Hypothalamus (tissue), 51 donors: ENCODE results near the gene HEATR1.

Source experiments
- DNase-seq, 51 donors: peaks; one replicate each; lab custom pipeline; 2025; lab: John Stamatoyannopoulos, UW

HEATR1 gene

GRCh38 chr1:236548452-236548851 lies 55.9 kb downstream of the HEATR1 start:
- no peak for DNase-seq

- no peak for DNase-seq
Measured at GRCh38 chr1:236545621-236546169, 58.6 kb downstream of the HEATR1 start.

- no peak for DNase-seq
Measured at GRCh38 chr1:236543065-236543669, 61.1 kb downstream of the HEATR1 start.

- DNase-seq, result no peak
Measured at GRCh38 chr1:236541710-236542109, 62.6 kb downstream of the HEATR1 start.

GRCh38 chr1:236540813-236541465 lies 63.4 kb downstream of the HEATR1 start:
- no peak for DNase-seq

- no peak for DNase-seq
Measured at GRCh38 chr1:236536540-236536939, 67.8 kb downstream of the HEATR1 start.

GRCh38 chr1:236535662-236536161 lies 68.6 kb downstream of the HEATR1 start:
- peak in 3 of 51 donors; percentile 4 to 18 (median 5) for DNase-seq

GRCh38 chr1:236535190-236535589 lies 69.1 kb downstream of the HEATR1 start:
- no peak for DNase-seq

GRCh38 chr1:236534151-236534651 lies 70.1 kb downstream of the HEATR1 start:
- DNase-seq, result no peak

- no peak for DNase-seq
Measured at GRCh38 chr1:236532850-236533249, 71.5 kb downstream of the HEATR1 start.

GRCh38 chr1:236530959-236531358 lies 73.4 kb downstream of the HEATR1 start:
- no peak for DNase-seq

- DNase-seq, result no peak
Measured at GRCh38 chr1:236530286-236530685, 74.0 kb downstream of the HEATR1 start.

- DNase-seq, result no peak
Measured at GRCh38 chr1:236526079-236526478, 78.2 kb downstream of the HEATR1 start.

GRCh38 chr1:236524895-236525184 lies 79.5 kb downstream of the HEATR1 start:
- DNase-seq, result peak in 1 of 51 donors; percentile 38

- peak in 31 of 51 donors; percentile 8 to 75 (median 39) for DNase-seq
Measured at GRCh38 chr1:236524142-236524894, 80.0 kb downstream of the HEATR1 start.

- peak; percentile 28 to 86 (median 70) for DNase-seq
Measured at GRCh38 chr1:236523704-236524141, 80.6 kb downstream of the HEATR1 start, which contains the start of gene LGALS8. Gene LGALS8 (plus strand): TSS chr1:236523982. CDS start chr1:236526071, 2,089 bp downstream.

GRCh38 chr1:236522937-236523703 lies 81.2 kb downstream of the HEATR1 start:
- peak in 16 of 51 donors; percentile 17 to 61 (median 37) for DNase-seq

GRCh38 chr1:236520445-236521005 lies 83.8 kb downstream of the HEATR1 start:
- DNase-seq, result no peak

GRCh38 chr1:236518322-236518721 lies 86.0 kb downstream of the HEATR1 start:
- no peak for DNase-seq
